Measurements from ENCODE around the gene EPB41L3.
"Not testable (repeated sequence)": the region's sequence is repeated elsewhere in the genome, so short reads cannot be mapped to it uniquely, and the experiment has no call there.

Gene EPB41L3

DNA sequence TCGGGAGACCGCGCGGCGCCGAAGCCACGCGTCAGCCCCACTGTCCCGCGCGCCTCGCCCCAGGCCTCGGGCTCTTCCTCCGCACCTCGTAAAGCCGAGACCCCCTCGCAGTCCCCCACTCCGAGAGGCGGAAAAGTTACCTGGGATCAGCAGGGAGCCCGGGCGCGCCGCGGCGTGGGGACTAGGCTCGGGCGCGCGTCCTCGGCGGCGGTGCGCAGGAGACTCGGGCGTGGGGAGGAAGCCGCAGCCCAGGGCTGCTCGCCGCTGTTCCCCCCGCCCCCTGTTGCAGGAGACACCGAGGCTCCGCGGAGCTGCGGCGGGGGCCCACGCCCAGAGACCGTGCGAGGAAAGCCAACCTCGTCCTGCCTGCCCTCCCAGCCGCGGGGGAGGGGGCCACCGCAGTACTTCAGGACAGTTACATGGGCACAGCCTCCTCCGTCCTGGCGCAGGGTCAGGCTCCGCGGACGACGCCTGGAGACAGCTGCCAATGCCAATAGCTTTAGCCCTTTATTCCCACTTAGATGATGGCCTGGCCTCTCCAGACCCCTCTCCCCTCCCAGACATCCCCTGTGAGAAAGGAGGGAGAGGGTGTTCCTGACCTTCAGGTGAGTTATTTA, at the start of gene EPB41L3:
TSS of gene EPB41L3 (minus strand) at position 225 of the 617 bp plus-strand sequence. CDS start 54,814 bp downstream, outside the sequence.
- peak in 16 of 56 donors; percentile 9 to 45 (median 26) for DNase-seq

DNA sequence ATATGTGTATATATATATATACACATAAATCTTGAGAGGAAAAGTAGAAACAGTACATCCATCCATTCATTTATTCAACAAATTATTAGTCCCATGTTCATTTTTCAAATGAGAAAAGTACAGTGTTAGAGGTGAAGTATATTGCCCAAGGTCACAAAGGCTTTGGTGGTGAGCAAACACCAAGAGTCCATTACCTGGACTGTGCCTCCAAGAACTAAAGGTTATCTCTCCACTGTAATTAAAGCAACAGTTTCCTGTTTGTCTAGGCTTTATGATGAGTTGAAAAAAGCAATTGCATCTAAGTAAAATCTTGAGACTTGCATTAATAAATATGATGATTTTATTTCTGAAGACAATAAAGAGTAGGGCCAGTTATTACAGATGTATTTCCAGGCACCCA, 44.7 kb upstream of the EPB41L3 start:
- no peak for DNase-seq

DNA sequence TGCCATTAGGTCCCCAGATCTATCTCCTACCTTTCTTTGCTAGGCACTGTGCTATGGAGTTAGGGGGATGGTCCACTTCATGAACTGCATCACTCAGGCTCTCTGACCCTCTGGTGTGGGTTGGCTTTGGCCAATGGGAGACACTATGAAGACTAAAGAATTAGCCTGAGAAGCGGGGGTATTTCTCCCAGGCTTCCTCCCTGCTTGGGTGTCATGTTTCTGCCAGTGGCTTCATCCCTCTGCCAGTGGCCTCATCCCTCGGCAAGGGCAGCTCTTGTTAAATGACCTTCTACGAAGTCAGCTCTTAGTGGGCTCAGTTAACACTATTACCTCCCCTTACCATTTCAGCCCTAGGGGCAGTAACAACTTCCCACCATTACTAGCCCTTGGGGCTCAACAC, 41.9 kb upstream of the EPB41L3 start:
- DNase-seq, result no peak

DNA sequence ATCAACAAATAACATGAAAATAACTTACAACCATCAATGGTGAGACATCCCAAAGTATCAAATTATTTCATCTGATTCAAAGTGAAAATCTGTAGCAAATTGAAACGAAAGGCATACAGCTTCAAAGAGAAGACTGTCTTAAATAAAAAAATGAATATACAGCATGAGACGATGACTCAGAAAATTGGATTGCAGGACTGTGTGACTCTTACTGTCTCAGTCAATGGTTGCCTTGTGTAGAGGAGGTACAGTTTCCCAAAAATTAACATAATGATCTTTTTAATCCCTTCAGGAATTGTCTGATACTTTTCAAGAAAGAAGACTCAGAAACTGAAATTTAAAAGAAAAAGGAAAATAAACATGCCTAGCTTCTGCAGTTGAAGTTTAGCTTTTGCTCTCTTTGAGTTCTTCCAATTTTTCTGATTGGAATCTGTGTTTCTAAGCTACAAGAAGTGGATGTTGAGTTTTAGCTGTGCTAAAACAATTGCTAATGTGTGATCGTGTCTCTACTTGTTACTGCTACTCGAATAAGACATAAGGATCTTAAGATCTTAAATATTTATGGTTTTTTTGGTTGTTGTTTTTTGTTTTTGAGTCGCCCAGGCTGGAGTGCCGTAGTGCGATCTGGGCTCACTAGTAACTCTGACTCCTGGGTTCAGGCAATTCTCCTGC, 41.1 kb upstream of the EPB41L3 start:
- DNase-seq, result no peak

DNA sequence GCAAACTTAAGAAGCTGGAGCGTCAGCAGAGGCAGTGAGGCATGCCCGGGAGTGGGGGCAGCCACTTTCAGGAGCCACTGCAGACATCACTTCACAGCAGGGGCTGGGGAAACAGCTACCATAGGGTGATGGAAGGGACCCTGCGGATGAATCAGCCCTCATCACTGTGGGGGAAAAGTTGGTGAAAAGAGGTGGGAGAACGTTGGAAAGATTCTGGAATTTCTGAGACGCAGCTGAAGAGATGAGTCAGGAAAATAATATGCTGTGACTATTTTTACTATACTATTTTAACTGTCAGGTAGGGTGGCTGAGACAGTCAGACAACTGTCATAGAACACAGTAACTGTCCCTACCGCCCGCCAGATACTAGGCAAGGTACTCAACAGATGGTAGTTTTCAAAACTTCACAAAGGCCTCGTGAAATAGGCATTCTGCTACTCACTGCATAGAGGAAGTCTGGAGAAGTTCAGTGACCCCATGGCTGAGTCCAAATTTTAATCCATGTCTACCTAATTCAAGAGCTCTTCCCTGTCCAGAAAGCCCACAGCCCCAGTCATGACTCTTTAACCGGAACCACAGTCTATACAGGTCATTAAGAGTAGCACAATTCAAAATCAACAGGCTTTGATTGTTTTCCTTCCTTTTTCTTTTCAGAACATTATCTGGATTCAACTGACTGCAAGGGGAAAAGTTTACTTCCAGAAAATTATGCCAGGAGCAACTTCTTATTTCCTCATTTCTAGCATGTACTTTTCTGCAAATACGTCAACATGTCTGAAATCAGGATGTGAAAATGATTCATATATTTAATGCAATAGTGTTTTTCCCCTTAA, 39.3 kb upstream of the EPB41L3 start:
- DNase-seq, result no peak

DNA sequence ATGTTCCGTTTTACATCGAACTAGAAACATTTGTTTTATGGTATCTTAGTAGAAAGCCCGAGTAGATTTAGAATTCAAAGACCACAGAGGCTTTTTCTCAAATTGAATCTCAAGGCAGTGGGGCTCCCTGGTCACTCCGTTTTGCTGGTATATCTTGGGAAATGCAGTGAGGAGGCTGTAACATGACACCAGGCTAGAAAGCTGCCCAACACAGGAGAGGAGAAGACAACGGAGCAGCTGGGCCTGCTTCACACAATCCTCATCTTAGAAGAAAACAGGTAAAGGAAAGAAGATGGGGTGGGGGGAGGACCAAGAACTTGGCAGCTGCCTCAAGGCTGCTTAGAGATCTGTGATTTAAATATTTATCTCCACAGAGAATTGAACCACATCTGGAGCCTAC, 38.3 kb upstream of the EPB41L3 start:
- DNase-seq, result no peak

DNA sequence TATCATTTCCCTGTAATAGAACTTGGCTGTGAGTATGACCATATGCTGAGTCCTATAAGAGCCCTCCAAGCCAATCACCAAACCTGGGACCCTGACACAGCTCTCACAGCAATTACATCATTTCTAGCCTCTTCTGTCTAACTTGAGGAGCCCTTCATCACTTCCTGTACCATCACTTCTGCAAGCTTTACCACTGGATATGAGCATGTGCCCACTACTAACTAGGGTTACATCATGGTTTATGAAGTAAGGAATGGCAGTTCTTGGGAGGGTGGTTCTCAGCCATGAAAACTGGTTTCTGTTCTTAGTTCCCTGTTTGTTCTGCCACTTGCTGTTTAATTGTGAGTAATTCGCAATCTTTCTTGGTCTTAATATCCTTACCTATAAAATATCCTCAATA, 31.0 kb upstream of the EPB41L3 start:
- DNase-seq, result no peak

DNA sequence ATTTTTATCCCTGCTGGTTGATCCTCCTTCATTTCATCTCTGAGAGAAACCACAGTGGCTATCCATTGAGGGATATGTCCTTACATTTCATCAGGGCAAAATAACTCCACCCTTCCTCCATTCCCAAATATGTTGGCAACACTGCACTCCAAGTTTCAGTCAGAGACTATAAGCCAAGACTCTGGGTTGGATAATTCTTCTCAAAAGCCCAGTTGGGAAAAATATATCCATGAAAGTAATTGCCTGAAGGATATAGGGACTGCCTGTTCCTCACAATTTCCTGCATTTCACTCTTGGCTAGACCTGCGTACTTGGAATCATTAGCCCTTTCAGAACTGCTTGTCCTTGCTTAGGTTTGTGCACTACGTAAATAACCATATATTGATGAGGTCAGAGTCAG, 27.9 kb upstream of the EPB41L3 start:
- DNase-seq, result no peak

DNA sequence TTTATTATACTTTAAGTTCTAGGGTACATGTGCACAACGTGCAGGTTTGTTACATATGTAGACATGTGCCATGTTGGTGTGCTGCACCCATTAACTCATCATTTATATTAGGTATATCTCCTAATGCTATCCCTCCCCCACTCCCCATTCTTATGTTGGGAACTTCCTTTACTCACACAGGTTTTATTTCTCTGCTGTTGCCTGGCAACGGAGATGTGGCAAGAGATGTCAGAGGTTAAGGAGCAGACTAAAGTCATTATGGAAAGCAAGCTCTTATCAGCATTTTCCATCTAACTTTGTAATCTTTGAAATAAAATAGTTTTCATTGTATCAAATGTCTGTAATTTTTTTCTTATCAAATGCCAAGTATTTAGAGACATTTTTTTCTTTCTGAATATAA, 26.8 kb upstream of the EPB41L3 start:
- not testable (repeated sequence) for DNase-seq

DNA sequence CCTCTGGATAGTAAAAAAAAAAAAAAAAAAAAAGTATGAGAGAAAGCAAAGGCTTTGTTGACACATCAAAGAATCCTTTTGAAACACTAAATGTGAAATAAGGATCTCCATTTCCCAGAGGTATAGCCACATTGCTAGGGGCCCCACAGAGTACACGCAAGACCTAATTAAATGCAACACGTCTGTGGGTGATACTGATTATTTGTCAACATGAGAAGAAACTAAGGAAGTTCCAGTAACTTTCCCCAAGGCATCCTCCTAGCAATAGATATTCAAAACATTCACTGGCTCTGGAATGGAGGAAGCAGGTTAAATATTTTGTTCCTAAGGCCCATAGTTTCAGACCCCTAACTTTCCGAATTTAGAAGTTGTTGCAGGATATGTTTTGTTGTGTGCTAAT, 24.6 kb upstream of the EPB41L3 start:
- DNase-seq, result no peak

DNA sequence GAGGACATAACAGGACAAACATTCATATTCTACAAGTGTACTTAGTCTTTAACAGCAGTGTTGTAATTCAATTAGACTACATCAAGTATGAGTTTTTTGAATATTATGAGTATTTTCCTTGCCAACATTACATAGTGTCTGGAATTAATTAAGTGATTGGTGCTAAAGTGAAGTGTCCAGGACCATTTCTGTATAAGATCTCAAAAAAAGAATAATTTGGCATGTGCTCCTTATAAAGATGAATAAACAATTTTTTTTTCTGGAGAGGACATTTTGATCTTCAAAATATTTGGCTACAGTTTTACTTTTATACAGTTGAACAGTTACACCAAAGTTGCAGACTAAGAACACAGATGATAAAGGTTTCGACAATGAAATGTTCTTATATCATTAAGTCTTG, 15.1 kb upstream of the EPB41L3 start:
- no peak for DNase-seq

DNA sequence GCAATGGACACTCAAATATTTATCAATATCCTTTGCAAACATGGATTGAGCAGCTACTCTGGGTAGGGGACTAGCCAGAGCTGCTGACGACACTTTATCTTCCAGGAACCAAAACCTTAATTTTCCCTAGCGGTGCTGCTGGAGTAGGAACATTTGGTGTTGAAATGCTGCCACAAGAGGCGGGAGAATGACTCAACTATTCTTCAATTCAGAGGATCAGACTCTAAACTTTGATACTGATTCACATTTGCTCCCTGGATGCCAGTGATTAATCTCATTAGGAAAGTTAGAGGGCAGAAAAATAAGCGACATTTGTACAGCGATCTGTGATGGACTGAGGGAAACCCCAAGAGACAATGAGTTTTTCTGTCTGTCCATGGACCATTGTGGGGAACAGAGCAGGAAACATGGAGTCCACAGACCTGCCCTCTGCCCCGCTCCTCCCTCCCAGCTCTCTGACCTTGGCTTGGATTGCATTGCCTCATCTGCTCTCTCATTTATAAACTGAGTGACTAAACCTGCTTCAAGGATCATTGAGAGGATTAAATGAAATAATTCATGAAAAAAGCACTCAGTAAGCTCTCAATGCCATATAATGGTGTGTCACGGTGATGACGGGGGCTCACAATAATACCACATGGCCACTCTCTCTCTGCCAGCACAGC, 12.6 kb upstream of the EPB41L3 start:
- DNase-seq, result peak in 1 of 56 donors; percentile 10

DNA sequence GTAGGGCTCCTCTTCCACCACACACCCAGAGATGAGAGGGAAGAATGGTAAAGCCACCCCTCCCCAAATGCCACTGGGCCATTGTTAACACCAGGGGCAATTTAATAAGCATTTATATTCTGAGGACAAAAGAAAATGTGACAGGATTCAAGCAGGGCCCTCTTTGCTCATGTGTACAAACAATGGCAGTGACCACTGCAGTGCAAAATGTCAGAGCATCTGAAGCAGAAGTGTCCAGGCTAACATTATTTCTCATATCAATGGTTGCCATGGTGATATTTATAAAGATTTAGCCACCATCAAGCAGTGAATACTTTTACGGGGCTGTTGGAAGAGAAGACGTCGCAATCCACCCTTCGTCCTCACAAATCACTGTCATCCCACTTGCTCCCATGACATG, 10.8 kb upstream of the EPB41L3 start:
- no peak for DNase-seq

DNA sequence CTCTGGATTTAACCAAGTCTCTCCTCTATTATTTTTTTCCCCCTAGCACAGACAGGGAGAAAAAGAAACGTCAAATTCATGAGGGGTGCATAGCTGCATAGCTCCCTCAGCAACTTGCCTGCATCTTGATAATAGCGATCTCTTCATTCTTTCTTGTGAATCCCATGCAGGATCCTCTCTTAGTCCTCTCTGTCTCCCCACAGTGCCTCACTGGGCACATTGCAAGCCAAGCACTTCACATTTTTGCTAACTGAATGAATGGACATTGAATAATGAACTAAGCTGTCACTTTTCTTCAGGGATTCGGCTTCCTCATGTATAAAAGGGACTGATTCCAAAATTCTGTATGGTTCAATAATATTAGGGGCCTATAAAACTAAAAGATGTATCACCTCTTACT, 2.9 kb upstream of the EPB41L3 start:
- DNase-seq, result peak in 16 of 56 donors; percentile 3 to 54 (median 22)

DNA sequence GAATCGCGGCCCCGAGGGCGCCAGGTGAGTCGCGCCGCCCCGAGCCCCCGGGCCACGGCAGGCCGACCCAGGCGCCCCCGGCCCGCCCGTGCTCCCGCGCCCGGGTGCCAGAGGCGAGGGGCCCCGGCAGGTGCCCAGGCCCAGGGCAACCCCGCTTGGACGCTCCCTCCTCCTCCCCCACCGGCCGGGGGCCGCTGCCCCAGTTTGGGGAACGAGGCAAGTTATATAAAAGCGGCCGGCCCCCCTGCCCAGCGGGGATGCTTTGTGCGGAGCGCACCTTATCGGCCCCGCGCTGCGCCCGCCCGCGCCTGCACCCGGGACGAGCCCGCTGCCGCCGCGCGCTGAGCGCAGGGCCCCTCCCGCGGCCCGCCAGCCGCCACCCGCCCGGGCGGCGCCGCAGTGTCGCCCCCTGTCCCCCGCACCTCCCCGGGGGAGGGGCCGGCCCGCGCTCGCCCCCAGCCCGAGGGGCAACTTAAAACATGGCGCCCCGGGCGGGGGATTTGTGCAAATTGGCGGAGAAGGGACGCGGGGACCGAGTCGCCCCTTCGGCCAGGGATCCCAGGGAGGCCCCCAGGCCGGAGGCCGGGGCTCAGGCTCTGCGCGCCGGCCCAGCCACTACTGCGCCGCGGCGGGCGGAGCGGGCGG, 639 bp downstream of the EPB41L3 start:
- peak in 4 of 56 donors; percentile 10 to 38 (median 32) for DNase-seq

DNA sequence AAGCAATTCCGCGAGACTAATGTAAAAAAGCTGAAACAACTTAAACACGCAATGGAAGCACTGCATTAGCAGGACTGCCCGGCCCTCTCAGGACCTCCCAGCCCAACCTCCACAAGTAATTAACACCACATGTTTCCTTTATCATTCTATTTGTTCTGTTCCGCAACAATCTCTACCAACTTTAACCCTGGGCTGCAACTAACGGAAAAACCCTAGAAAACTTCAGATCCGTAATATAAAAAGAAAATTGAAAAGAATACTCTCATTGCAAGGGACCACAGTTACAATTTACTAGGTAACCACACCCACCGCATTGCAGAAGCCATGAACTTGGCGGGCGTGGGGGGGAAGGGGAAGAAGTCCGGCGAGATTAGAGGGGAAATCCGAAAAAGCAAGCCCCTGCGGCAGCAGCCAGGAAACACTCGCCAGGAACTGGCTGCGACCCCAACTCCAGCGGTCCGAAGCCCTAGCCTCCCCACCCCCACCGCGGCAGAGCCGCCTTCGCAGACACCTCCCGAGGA, 1.2 kb downstream of the EPB41L3 start:
- peak in 1 of 56 donors; percentile 38 for DNase-seq

DNA sequence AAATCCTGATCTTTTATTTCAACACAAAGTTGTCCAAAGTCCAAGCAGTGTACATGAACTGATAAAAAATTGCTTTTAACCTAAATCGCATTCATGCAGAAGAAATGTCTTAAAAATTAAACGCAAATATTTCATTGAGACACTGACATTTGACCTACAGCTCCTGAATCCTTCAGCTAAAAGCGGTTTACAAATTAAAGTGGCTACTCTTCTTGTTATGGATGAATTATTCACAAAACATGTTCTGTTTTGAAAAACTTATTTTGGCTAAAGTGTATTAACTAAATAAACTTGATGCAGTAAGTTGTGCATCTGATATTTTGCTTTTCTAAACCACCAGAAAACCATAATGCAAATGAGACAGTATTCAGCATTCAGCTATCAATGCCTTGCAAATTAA, 2.2 kb downstream of the EPB41L3 start:
- DNase-seq, result no peak

DNA sequence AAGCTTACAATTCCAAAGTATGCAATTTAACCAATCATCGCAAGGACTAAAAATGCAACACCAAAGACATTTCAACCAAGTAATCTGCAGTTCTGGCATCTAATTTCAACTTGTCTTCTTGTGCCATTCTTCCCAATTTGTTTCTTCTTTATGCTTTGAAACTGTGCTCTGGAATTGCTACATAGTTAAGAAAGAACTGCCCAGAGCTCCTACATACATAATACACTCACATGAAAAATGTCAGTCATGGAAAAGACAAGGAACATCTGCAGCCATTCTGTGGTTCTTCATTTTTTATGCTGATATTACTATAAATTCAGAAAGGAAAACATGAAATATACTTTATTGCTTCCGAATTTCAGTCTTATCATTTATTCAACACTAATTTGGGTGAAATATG, 4.4 kb downstream of the EPB41L3 start:
- no peak for DNase-seq

DNA sequence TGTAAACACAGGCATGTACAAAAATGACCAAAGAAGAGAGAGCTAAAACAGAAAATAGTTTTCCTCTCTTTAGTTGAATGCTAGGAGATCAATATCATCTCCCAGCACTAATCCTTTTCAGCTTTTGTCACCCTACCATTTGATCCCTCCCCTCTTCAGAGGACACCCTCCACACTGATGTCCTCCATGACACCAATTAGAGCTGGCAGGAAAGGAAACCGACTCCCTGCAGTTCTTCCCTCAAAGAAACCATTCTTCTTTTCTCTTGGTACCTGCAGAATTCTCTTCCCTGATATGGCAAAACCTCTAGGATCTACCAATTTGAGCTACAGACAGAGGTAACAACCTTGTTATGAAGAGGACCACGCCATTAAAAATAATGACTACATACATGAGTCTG, 5.3 kb downstream of the EPB41L3 start:
- no peak for DNase-seq

DNA sequence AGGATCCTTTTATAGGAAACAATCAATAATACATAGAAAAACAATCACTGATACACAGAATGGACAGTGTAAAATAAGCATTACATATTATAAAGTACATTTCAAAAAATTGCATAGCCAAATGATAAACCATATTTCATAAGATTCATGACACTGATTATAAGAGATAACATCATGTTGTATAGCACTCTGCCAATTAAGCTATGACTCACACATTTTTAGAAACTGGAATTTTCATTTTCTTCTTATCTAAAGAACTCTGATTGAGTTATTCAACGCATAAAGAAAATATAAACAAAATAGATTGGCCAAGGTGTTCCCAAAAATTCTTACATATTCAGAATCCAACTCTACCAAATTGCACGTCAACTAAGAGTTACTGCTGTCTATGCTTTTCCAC, 5.9 kb downstream of the EPB41L3 start:
- DNase-seq, result no peak

DNA sequence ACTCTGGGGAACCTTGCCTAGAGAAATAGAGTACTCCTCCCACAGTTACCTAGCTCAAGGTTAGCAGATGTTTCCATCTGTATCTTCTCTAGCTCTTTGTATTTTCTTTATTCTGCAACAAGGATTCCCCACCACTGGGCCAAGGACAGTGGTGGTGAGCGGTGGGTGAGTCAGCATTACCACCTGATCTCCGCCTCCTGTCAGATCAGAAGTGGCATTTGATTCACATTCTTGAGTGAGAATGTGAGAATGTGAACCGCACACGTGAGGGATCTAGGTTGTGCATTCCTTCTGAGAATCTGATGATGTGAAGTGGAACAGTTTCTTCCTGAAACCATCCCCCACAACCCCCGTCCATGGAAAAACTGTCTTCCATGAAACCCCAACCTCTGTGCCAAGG, 9.0 kb downstream of the EPB41L3 start:
- no peak for DNase-seq
